IMR-90 (cell line): ENCODE results near the gene SV2B.

Experiments
- CHD1 ChIP-seq: IDR thresholded peaks from 2 replicates; pipeline ENCODE4 v1.6.1; 2012; ENCODE audit warnings: low read depth, low read length, improper control_type of control experiment
- MAFK ChIP-seq: IDR thresholded peaks from 2 replicates; pipeline ENCODE4 v1.6.1; 2012; ENCODE audit warnings: low read depth, low read length, improper control_type of control experiment
- MXI1 ChIP-seq: IDR thresholded peaks from 2 replicates; pipeline ENCODE4 v1.6.1; 2012; ENCODE audit warnings: low read depth, mild to moderate bottlenecking, low read length, moderate library complexity, borderline replicate concordance
- POLR2A ChIP-seq: IDR thresholded peaks from 2 replicates; pipeline ENCODE4 v1.6.1; 2012; ENCODE audit warnings: mild to moderate bottlenecking, low read depth, low read length
- RAD21 ChIP-seq: IDR thresholded peaks from 2 replicates; pipeline ENCODE4 v1.6.1; 2012; ENCODE audit warnings: low read length, improper control_type of control experiment
- RCOR1 ChIP-seq: IDR thresholded peaks from 2 replicates; pipeline ENCODE4 v1.6.1; 2012; ENCODE audit warnings: mild to moderate bottlenecking, low read length, improper control_type of control experiment; ENCODE audit not compliant: insufficient replicate concordance
- RFX5 ChIP-seq: IDR thresholded peaks from 2 replicates; pipeline ENCODE4 v1.8.0; 2012; ENCODE audit warnings: low read depth, mild to moderate bottlenecking, low read length, moderate library complexity
- SMC3 ChIP-seq: fragments of 150-350 bp; IDR thresholded peaks from 2 replicates; pipeline ENCODE4 v1.6.1; 2016; ENCODE audit warnings: low read depth, mild to moderate bottlenecking, antibody characterized with exemption, low read length, moderate library complexity
- USF2 ChIP-seq: fragments of 150-350 bp; IDR thresholded peaks from 2 replicates; pipeline ENCODE4 v1.6.1; 2017; ENCODE audit warnings: mild to moderate bottlenecking, antibody characterized with exemption, low read length, low read depth
- TF ChIP-seq, protein P1 (sequence below): fragments of 150-350 bp; IDR thresholded peaks from 2 replicates; pipeline ENCODE4 v1.6.1; 2016; ENCODE audit warnings: low read depth, mild to moderate bottlenecking, low read length, moderate library complexity, borderline replicate concordance
- TF ChIP-seq, protein P2 (sequence below): conservative IDR thresholded peaks from 2 replicates; pipeline ENCODE4 v1.5.1; 2012; ENCODE audit warnings: mild to moderate bottlenecking, low read depth, low read length, improper control_type of control experiment

DNA sequence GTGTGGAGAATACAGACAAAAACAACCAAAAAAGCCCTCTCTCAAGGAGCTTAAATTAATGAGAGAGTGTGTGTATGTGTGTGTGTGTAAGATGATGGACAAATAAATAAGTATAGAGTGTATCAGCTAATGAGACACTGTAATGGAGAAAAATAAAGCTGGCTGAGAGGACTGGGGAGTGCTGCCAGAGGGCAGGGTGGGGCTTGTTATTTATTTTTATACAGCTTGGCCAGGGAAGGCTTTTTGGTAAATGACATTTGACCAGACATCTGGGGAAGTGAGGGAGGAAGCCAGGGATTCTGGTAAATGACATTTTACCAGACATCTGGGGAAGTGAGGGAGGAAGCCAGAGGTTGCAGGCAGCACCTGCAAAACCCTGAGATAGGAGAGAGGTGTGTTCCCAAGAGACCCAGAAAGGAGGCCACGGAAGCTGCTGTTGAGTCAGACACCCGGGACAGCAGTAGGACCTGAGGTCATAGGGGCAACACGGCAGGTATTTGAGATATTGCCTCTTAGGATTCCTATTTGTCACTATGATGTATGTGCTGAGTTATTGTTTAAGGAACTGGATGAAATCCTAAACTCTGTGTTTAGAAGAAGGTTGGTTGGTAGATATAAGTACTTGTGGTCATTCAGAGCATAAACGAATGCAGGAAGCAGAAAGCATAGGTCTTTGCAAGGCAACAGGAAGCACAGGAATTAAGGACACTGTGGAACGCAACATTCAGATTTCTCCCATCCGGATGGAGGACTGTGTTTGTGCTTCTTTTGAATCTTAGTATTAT is 2.7 kb downstream of the SV2B start:
- TF ChIP-seq POLR2A (no peak), CHD1 (no peak), MAFK (no peak), MXI1 (no peak), USF2 (no peak), RFX5 (no peak), RAD21 (no peak), RCOR1 (no peak), SMC3 (no peak)
- TF ChIP-seq, protein P1, sequence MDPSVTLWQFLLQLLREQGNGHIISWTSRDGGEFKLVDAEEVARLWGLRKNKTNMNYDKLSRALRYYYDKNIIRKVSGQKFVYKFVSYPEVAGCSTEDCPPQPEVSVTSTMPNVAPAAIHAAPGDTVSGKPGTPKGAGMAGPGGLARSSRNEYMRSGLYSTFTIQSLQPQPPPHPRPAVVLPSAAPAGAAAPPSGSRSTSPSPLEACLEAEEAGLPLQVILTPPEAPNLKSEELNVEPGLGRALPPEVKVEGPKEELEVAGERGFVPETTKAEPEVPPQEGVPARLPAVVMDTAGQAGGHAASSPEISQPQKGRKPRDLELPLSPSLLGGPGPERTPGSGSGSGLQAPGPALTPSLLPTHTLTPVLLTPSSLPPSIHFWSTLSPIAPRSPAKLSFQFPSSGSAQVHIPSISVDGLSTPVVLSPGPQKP: no peak
- TF ChIP-seq, protein P2, sequence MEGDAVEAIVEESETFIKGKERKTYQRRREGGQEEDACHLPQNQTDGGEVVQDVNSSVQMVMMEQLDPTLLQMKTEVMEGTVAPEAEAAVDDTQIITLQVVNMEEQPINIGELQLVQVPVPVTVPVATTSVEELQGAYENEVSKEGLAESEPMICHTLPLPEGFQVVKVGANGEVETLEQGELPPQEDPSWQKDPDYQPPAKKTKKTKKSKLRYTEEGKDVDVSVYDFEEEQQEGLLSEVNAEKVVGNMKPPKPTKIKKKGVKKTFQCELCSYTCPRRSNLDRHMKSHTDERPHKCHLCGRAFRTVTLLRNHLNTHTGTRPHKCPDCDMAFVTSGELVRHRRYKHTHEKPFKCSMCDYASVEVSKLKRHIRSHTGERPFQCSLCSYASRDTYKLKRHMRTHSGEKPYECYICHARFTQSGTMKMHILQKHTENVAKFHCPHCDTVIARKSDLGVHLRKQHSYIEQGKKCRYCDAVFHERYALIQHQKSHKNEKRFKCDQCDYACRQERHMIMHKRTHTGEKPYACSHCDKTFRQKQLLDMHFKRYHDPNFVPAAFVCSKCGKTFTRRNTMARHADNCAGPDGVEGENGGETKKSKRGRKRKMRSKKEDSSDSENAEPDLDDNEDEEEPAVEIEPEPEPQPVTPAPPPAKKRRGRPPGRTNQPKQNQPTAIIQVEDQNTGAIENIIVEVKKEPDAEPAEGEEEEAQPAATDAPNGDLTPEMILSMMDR: no peak
